ENCODE data around the gene NEU2.
"Not testable (repeated sequence)": the region's sequence is repeated elsewhere in the genome, so short reads cannot be mapped to it uniquely, and the experiment has no call there.

The NEU2 gene

GRCh38 chr2:233035426-233036161 is 3.1 kb downstream of the NEU2 start:
- DNase-seq, result no peak

DNA sequence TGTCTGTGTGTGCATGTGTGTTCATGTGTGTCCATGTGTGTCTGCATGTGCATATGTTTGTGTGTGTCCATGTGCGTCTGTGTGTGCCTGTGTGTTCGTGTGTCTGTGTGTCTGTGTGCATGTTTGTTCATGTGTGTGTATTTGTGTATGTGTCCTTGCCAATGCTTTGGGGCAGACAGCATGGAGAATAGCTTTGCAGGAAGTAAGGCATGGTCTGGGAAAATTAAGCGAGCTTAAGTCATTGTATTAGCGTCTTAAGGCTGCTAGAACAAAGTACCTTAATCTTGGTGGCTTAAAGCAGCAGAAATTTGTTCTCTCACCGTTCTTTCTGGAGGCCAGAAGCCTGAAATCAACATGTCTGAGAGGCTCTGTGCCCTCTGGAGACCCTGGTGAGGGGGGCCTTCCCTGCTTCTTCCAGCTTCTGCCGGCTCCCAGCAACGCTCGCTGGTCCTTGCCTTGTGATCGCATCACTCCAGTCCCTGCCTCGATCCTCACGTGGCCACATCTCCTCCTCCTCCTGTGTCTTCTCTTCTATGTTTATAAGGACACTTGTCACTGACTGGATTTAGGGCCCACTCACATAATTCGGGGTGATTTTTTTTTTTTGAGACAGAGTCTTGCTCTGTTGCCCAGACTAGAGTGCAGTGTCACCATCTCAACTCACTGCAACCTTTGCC is 3.8 kb downstream of the NEU2 start:
- no peak for DNase-seq

DNA sequence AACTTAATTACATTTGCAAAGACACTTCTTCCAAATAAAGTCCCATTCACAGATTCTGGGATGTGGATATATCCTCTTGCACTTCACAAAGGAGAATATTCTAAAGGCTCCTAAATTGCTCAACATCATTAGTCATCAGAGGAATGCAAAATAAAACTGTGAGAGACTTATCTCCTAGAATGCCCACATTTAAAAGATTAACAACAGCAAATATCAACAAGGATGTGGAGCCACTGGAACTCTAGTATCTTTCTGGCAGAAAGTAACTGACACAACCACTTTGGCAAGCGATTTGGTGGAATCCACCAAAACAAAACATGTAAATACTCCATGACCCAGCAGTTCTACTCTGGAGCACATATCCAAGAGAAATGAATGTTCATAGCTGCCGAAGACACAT is 4.6 kb downstream of the NEU2 start:
- no peak for DNase-seq

DNA sequence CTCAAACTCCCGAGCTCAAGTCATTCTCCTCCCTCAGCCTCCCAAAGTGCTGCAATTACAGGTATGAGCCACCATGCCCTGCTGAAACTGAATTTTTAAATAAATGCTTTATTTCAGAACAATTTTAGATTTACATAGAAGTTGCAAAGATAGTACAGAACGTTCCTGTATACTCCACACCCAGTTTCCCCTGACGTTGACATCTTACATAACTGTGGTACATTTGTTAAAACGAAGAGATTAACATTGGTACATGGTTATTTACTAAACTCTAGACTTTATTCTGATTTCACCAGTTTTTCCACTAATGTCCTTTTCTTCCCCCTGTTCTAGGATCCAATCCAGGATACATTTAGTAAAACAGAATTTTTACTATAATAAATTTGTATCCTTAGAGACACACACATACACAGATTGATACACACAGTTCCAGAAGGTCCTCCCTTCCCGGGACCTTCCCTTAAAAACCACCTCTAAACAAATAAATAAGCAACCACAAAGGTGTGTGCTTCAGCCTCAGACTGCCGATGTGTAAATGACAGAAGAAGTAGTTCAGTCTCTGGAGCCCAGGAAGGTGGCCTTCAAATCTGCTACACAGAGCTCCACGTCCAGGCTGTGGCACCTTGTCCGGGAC is 6.9 kb downstream of the NEU2 start:
- DNase-seq, result no peak

GRCh38 chr2:233039846-233040530 is 7.5 kb downstream of the NEU2 start:
- DNase-seq, result no peak

GRCh38 chr2:233040571-233040970 is 8.1 kb downstream of the NEU2 start:
- DNase-seq, result no peak

GRCh38 chr2:233041722-233042323 is 9.4 kb downstream of the NEU2 start:
- no peak for DNase-seq

- DNase-seq, result no peak
Observed at GRCh38 chr2:233042549-233042948, 10.1 kb downstream of the NEU2 start.

DNA sequence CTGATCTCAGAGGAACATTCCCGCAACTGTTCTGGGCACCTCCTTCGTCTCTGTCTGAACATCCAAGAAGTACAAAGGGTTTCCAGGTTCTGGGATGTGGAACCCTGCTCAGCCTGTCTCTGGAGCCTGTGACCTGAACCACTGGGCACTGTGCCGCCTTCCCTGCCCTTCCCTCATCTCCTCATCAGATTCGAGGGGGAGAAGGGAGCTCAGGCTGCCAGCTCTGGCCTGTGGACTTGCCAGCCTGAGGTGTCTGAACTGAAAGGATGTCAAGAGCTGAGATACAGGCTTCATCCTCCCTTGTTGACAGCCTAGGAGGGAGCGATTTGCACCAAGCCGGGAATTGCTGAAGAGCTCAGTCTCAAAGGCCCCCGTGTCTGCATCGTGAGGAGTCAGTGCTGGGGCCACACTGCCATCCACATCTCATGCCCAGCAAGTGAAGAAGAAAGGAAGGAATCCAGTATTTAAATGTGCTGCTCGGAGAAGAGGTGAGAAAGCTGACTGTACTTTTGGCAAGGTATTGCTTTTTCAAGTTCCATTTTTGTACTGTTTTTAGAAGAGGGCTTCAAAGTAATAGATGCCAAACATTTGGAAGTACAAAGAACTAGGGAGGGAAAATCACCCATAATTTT is 12.6 kb downstream of the NEU2 start:
- no peak for DNase-seq

GRCh38 chr2:233047206-233047605 is 14.7 kb downstream of the NEU2 start:
- DNase-seq, result no peak

GRCh38 chr2:233047667-233048066 is 15.2 kb downstream of the NEU2 start:
- DNase-seq, result no peak

DNA sequence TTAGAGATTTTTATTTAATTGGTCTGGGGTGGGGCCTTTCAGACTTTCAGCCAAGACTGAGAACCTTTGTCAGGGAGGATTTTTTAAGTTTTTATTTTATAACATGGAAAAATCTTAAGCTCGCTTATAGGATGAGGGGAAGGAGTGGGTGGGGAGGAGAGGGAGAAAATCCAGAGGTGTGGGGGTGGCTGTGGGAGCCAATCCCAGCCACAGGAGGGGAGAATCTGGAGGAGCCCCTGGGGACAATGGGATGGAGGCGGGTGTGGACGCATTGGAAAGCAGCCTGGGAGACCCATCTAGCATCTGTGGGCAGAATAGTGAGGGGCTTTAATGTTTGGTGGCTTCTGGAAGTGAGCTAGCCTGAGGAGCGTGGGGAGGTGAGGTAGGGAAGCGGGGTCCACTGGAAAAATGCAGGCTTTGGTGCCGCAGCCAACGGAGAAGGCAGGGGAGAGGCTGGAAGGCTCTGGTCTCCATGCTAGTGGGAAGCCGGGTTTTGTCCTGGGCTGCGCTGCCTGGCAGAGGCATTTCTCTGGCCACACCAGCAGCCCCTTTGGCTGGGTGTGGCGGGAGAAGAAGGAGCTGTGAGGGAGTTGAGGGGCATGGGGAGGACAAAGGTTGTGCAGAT is 16.2 kb downstream of the NEU2 start:
- no peak for DNase-seq

DNA sequence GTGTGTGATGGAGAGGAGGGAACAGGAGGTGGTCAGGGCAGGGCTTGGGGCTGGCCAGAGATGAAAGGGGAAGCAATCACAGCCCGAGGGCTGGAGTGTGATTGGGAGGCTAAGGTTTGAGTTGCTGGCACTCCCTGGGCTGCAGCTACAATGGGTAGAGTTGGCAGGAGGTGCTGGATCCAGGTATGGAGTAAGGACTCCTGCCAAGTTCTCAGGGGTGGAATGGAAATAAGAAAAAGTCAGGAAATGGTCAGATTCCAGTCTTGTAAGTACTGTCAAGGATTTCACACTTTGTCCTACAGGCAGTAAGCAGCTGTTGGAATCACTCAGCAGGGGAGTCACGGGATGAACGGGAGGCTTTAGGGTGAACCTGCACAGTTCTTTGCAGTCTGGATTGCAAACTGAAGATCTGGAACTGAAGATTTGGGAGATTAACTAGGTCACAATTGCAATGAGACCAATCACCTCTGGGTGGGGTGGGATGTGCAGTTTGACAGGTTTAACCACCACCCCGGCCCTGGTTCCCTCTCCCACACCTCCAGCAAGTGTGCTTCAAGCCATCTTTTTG is 16.8 kb downstream of the NEU2 start:
- DNase-seq, result peak in 2 of 5 experiments; percentile 27 to 45

DNA sequence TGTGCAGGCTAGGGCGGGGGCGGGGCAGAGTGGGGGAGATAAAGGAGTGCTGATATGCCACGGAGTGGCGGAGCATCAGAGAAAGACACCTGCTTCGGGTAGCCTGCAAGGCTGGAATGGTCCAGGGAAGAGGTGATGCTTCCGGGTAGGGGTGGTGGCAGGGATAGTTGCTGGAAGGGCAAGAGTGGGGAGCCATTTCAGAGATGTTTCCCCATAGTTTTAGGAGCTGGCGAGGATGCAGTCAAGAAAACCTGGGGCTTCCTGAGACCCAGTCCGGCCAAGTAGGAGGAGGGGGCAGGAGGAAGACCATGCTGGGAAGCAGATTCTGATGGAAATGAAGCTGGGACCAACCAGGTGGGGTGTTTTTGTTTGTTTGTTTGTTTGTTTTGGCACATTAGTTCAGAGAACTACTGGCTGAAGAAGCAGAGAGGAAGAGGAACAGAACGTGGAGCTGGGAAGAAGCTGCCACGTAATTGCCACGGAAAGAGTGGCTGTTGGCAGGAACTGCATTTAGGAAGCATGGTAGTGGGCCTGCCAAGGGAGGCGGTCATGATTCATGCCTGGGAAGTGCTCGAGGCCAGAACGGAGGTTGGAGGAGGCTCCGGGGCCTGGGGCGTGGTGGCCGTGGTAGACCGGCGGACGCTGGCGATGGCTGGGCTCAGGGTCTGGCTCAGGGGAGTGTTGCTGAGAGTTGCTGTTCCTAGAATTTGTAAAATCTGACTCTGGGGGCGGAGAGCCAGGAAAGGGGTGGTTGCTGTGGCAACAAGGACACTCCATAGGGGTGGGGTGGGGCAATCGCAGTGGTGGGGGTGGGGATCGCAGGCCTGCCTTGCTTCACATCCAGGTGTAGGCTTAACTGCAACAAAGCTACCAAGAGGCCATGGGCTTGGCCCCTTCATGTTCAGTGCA is 19.0 kb downstream of the NEU2 start:
- DNase-seq, result no peak

DNA sequence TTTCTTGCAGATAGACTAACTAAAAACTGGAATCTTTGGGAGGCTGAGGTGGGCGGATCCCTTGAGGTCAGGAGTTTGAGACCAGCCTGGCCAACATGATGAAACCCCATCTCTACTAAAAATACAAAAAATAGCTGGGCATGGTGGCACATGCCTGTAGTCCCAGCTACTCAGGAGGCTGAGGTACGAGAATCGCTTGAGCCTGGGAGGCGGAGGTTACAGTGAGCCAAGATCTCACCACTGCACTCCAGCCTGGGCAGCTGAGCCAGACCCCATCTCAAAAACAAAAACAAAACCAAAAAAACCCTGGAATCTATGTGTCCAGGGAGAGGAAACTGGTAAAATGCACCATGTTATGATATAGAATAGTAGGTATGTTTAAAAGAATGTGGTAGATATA is 20.0 kb downstream of the NEU2 start:
- DNase-seq, result not testable (repeated sequence)

- DNase-seq, result peak; percentile 49 to 72 (median 61)
Observed at GRCh38 chr2:233053928-233054784, 21.7 kb downstream of the NEU2 start.

DNA sequence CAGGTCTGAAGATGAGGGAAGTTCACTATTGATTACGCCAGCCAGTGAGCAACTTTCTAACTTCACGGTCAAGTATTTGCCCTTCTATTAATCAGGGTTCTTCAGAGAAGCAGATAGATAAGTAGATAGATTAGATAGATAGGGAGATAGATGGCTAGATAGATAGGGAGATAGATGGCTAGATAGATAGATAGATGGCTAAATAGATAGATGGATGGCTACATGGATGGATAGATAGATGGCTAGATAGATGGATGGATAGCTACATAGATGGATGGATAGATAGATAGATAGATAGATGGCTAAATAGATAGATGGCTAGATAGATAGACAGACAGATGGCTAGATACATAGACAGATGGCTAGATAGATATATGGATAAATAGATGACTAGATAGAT is 22.9 kb downstream of the NEU2 start:
- no peak for DNase-seq

- no peak for DNase-seq
Observed at GRCh38 chr2:233056961-233057605, 24.6 kb downstream of the NEU2 start.

All from T-helper 2 cell (primary cell).